SK-N-SH (cell line): ENCODE results near the gene NAA38.

Experiments used
- CTCF ChIP-seq: fragments of 200-600 bp; sonication (generic); IDR thresholded peaks from 2 replicates; pipeline ENCODE4 v1.6.1; 2017; ENCODE audit warnings: antibody characterized with exemption, mild to moderate bottlenecking, moderate library complexity
- FOSL2 ChIP-seq: IDR thresholded peaks from 2 replicates; pipeline ENCODE4 v1.4.0; 2012; ENCODE audit warnings: low read depth, mild to moderate bottlenecking, moderate library complexity, borderline replicate concordance
- FOXM1 ChIP-seq: IDR thresholded peaks from 2 replicates; pipeline ENCODE4 v1.4.0; 2012; ENCODE audit warnings: low read depth, mild to moderate bottlenecking
- MAX ChIP-seq: IDR thresholded peaks from 2 replicates; pipeline ENCODE4 v1.4.0; 2012; ENCODE audit warnings: low read depth
- NFIC ChIP-seq: IDR thresholded peaks from 2 replicates; pipeline ENCODE4 v1.4.0; 2012; ENCODE audit warnings: borderline replicate concordance
- PBX3 ChIP-seq: IDR thresholded peaks from 2 replicates; pipeline ENCODE4; 2012
- TCF12 ChIP-seq: IDR thresholded peaks from 2 replicates; pipeline ENCODE4 v1.4.0; 2012
- USF2 ChIP-seq: fragments of 150-350 bp; IDR thresholded peaks from 2 replicates; pipeline ENCODE4 v1.6.1; 2017; ENCODE audit warnings: antibody characterized with exemption, low read length, low read depth, borderline replicate concordance
- YY1 ChIP-seq: IDR thresholded peaks from 2 replicates; pipeline ENCODE4 v1.4.0; 2012; ENCODE audit warnings: low read depth, mild to moderate bottlenecking

GRCh38 chr17:7824021-7824924 lies 33.1 kb downstream of the NAA38 start:
- no peak for TF ChIP-seq USF2
- TF ChIP-seq CTCF: no peak
- TF ChIP-seq FOSL2: no peak
- TF ChIP-seq YY1: no peak
- TF ChIP-seq NFIC: no peak
- TF ChIP-seq MAX: no peak
- no peak for TF ChIP-seq TCF12
- TF ChIP-seq PBX3: no peak
- no peak for TF ChIP-seq FOXM1
